Gastrocnemius medialis (tissue), 4 donors: Measurements from ENCODE around the gene PLSCR1.

ENCODE experiments used
- POLR2A ChIP-seq, 2 donors: fragments of 450-650 bp; IDR thresholded peaks; one replicate each; pipeline ENCODE4 v1.6.1; 2017; ENCODE audit warnings: antibody characterized with exemption in 2 of 2, mild to moderate bottlenecking in 2 of 2, moderate library complexity in 2 of 2
- TF ChIP-seq, protein P1 (sequence below), 5 experiments: fragments of 450-650 bp in 3 of 5; fragments of 200-600 bp in 2 of 5; sonication (generic) in 2 of 5; IDR thresholded peaks in 4 of 5; conservative IDR thresholded peaks in 1 of 5; 1 replicate in 4 of 5; 2 replicates in 1 of 5; pipeline ENCODE4 v1.5.1; 2016 to 2019; ENCODE audit warnings: antibody characterized with exemption in 5 of 5, mild to moderate bottlenecking in 3 of 5, moderate library complexity in 3 of 5

DNA sequence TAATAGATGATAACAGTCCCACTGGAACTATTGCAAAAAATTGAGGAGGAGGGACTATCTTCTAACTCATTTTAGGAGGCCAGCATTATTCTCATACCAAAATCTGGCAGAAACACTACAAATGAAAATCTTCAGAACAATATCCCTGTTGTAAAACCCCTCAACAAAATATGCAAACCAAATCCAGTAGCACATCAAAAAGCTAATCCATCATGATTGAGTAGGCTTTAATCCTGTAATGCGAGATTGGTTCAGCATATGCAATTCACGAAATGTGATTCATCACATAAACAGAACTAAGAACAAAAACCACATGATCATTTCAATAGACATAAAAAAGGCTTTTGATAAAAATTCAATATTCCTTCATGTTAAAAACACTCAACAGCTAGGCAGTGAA, 51.2 kb downstream of the PLSCR1 start:
- no peak for TF ChIP-seq POLR2A (IDR thresholded peaks at IDR 0.05)
- TF ChIP-seq, protein P1, sequence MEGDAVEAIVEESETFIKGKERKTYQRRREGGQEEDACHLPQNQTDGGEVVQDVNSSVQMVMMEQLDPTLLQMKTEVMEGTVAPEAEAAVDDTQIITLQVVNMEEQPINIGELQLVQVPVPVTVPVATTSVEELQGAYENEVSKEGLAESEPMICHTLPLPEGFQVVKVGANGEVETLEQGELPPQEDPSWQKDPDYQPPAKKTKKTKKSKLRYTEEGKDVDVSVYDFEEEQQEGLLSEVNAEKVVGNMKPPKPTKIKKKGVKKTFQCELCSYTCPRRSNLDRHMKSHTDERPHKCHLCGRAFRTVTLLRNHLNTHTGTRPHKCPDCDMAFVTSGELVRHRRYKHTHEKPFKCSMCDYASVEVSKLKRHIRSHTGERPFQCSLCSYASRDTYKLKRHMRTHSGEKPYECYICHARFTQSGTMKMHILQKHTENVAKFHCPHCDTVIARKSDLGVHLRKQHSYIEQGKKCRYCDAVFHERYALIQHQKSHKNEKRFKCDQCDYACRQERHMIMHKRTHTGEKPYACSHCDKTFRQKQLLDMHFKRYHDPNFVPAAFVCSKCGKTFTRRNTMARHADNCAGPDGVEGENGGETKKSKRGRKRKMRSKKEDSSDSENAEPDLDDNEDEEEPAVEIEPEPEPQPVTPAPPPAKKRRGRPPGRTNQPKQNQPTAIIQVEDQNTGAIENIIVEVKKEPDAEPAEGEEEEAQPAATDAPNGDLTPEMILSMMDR (IDR thresholded peaks at IDR 0.05 in 4 of 5, conservative IDR thresholded peaks at IDR 0.05 in 1 of 5) = no peak
